Measurements from ENCODE around the gene FHIT.

FHIT gene

GRCh38 chr3:59995563-59995962 is 1255.7 kb downstream of the FHIT start:
- TF ChIP-seq GATA1 (IDR thresholded peaks at IDR 0.05; ENCODE audit: low read depth, low read length), result no peak
- TF ChIP-seq POLR2A (IDR thresholded peaks at IDR 0.05; ENCODE audit: low read length), result no peak
- no peak for DNase-seq

GRCh38 chr3:59994732-59995304 is 1256.4 kb downstream of the FHIT start:
- no peak for DNase-seq

GRCh38 chr3:59992578-59992977 is 1258.7 kb downstream of the FHIT start:
- TF ChIP-seq POLR2A (IDR thresholded peaks at IDR 0.05; ENCODE audit: low read length), result no peak
- no peak for DNase-seq

More at GRCh38 chr3:59994732-59995304, 1256.4 kb downstream of the FHIT start:
- no peak for TF ChIP-seq GATA1 (IDR thresholded peaks at IDR 0.05; ENCODE audit: low read depth, low read length)
- no peak for TF ChIP-seq POLR2A (IDR thresholded peaks at IDR 0.05; ENCODE audit: low read length)

- TF ChIP-seq POLR2A (IDR thresholded peaks at IDR 0.05; ENCODE audit: low read length) (no peak), GATA1 (IDR thresholded peaks at IDR 0.05; ENCODE audit: low read depth, low read length) (no peak)
- no peak for DNase-seq
Measured at GRCh38 chr3:59990915-59991314, 1260.3 kb downstream of the FHIT start.

- TF ChIP-seq GATA1 (IDR thresholded peaks at IDR 0.05; ENCODE audit: low read depth, low read length) (no peak), POLR2A (IDR thresholded peaks at IDR 0.05; ENCODE audit: low read length) (no peak)
- no peak for DNase-seq
Measured at GRCh38 chr3:59982510-59982909, 1268.7 kb downstream of the FHIT start.

GRCh38 chr3:59981377-59981776 is 1269.9 kb downstream of the FHIT start:
- no peak for DNase-seq

GRCh38 chr3:59980576-59980975 is 1270.7 kb downstream of the FHIT start:
- TF ChIP-seq GATA1 (IDR thresholded peaks at IDR 0.05; ENCODE audit: low read depth, low read length), result no peak
- TF ChIP-seq POLR2A (IDR thresholded peaks at IDR 0.05; ENCODE audit: low read length), result no peak
- no peak for DNase-seq

More at GRCh38 chr3:59981377-59981776, 1269.9 kb downstream of the FHIT start:
- TF ChIP-seq POLR2A (IDR thresholded peaks at IDR 0.05; ENCODE audit: low read length) (no peak), GATA1 (IDR thresholded peaks at IDR 0.05; ENCODE audit: low read depth, low read length) (no peak)

- TF ChIP-seq GATA1 (IDR thresholded peaks at IDR 0.05; ENCODE audit: low read depth, low read length) (no peak), POLR2A (IDR thresholded peaks at IDR 0.05; ENCODE audit: low read length) (no peak)
- no peak for DNase-seq
Measured at GRCh38 chr3:59979542-59979941, 1271.7 kb downstream of the FHIT start.

GRCh38 chr3:59978979-59979378 is 1272.3 kb downstream of the FHIT start:
- TF ChIP-seq POLR2A (IDR thresholded peaks at IDR 0.05; ENCODE audit: low read length) (no peak), GATA1 (IDR thresholded peaks at IDR 0.05; ENCODE audit: low read depth, low read length) (no peak)
- no peak for DNase-seq

GRCh38 chr3:59970796-59971195 is 1280.5 kb downstream of the FHIT start:
- TF ChIP-seq GATA1 (IDR thresholded peaks at IDR 0.05; ENCODE audit: low read depth, low read length) (no peak), POLR2A (IDR thresholded peaks at IDR 0.05; ENCODE audit: low read length) (no peak)
- no peak for DNase-seq

GRCh38 chr3:59970376-59970775 is 1280.9 kb downstream of the FHIT start:
- TF ChIP-seq GATA1 (IDR thresholded peaks at IDR 0.05; ENCODE audit: low read depth, low read length) (no peak), POLR2A (IDR thresholded peaks at IDR 0.05; ENCODE audit: low read length) (no peak)
- DNase-seq, result no peak

- DNase-seq, result no peak
- TF ChIP-seq GATA1 (IDR thresholded peaks at IDR 0.05; ENCODE audit: low read depth, low read length), result no peak
- TF ChIP-seq POLR2A (IDR thresholded peaks at IDR 0.05; ENCODE audit: low read length), result no peak
Measured at GRCh38 chr3:59968513-59969045, 1282.7 kb downstream of the FHIT start.

GRCh38 chr3:59963676-59964075 is 1287.6 kb downstream of the FHIT start:
- no peak for DNase-seq
- TF ChIP-seq GATA1 (IDR thresholded peaks at IDR 0.05; ENCODE audit: low read depth, low read length) (no peak), POLR2A (IDR thresholded peaks at IDR 0.05; ENCODE audit: low read length) (no peak)

- TF ChIP-seq POLR2A (IDR thresholded peaks at IDR 0.05; ENCODE audit: low read length), result no peak
- DNase-seq, result no peak
Measured at GRCh38 chr3:59957150-59957549, 1294.1 kb downstream of the FHIT start.

- no peak for TF ChIP-seq GATA1 (IDR thresholded peaks at IDR 0.05; ENCODE audit: low read depth, low read length)
- TF ChIP-seq POLR2A (IDR thresholded peaks at IDR 0.05; ENCODE audit: low read length), result no peak
- DNase-seq, result no peak
Measured at GRCh38 chr3:59953104-59953503, 1298.1 kb downstream of the FHIT start.

All from erythroblast (primary cell).